ENCODE measurements around the gene DMAC1. TPM values are rescaled to one million over a fixed set of nuclear protein-coding genes. Genes with fewer than 3 reads are reported as not detected.

The DMAC1 gene
- total RNA-seq, 1 donor: 10.6 TPM

GRCh38 chr9:7811677-7812076, 12.1 kb upstream of the DMAC1 start:
- DNase-seq (ENCODE audit: low read depth): no peak
- no peak overlapping the region for H3K4me3 ChIP-seq (ENCODE audit: low read depth, low read length)
- TF ChIP-seq, protein P1, sequence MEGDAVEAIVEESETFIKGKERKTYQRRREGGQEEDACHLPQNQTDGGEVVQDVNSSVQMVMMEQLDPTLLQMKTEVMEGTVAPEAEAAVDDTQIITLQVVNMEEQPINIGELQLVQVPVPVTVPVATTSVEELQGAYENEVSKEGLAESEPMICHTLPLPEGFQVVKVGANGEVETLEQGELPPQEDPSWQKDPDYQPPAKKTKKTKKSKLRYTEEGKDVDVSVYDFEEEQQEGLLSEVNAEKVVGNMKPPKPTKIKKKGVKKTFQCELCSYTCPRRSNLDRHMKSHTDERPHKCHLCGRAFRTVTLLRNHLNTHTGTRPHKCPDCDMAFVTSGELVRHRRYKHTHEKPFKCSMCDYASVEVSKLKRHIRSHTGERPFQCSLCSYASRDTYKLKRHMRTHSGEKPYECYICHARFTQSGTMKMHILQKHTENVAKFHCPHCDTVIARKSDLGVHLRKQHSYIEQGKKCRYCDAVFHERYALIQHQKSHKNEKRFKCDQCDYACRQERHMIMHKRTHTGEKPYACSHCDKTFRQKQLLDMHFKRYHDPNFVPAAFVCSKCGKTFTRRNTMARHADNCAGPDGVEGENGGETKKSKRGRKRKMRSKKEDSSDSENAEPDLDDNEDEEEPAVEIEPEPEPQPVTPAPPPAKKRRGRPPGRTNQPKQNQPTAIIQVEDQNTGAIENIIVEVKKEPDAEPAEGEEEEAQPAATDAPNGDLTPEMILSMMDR (IDR thresholded peaks at IDR 0.05; ENCODE audit: insufficient read depth, low read length): no peak

- TF ChIP-seq, protein P1 (IDR thresholded peaks at IDR 0.05; ENCODE audit: insufficient read depth, low read length): no peak
- no peak overlapping the region for H3K4me3 ChIP-seq (ENCODE audit: low read depth, low read length)
- peak; percentile 19 for DNase-seq (ENCODE audit: low read depth)
These were observed 3.1 kb upstream of the DMAC1 start for GRCh38 chr9:7802666-7803065.

- DNase-seq (ENCODE audit: low read depth): no peak
- peak overlapping the region; percentile 82 for H3K4me3 ChIP-seq (ENCODE audit: low read depth, low read length)
- TF ChIP-seq, protein P1 (IDR thresholded peaks at IDR 0.05; ENCODE audit: insufficient read depth, low read length): no peak
These were observed 337 bp upstream of the DMAC1 start for GRCh38 chr9:7799944-7800285.

- TF ChIP-seq, protein P1 (IDR thresholded peaks at IDR 0.05; ENCODE audit: insufficient read depth, low read length): no peak
- no peak for DNase-seq (ENCODE audit: low read depth)
- H3K4me3 ChIP-seq (ENCODE audit: low read depth, low read length): no peak overlapping the region
These were observed 5.4 kb downstream of the DMAC1 start for GRCh38 chr9:7794196-7794595.

DNA sequence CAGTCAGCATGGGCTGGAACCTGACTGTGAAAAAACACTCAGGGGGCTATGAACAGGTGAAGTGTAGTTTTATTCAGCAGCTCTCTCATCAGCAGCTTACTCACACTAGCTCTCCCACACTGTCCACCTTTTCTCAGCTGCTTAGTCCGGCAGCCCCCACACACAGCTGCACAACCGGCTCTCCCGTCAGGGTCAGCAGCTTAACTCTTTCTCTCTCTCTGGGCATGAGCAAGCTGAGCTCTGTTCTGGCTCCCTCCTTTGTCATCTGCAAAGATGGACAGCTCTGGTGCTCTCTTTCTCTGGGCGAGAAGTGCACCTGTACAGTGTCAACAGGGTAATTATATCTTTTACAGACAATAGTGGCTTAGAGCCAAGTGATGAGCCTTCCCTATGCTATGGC, 8.2 kb downstream of the DMAC1 start:
- no peak for DNase-seq (ENCODE audit: low read depth)
- TF ChIP-seq, protein P1 (IDR thresholded peaks at IDR 0.05; ENCODE audit: insufficient read depth, low read length): no peak
- H3K4me3 ChIP-seq (ENCODE audit: low read depth, low read length): no peak overlapping the region

DNA sequence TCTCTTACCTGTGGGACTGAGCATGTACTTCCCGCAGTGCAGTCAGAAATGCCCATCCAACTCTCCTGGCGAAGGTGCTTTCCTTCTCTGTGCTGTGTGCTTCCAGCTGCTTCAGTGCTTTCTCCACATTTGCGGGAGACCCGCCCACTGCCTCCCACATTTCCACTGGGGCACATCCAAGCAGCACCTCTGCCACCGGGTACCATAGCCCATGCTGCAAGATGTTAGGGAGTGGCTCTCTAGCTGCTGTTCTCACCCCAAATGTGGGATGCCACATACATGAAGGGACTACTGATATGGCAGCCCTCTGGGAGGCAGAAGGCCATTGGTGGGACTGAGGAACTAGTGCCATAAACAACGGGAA, 8.8 kb downstream of the DMAC1 start:
- H3K4me3 ChIP-seq (ENCODE audit: low read depth, low read length): no peak overlapping the region
- TF ChIP-seq, protein P1 (IDR thresholded peaks at IDR 0.05; ENCODE audit: insufficient read depth, low read length): no peak
- no peak for DNase-seq (ENCODE audit: low read depth)

- no peak for DNase-seq (ENCODE audit: low read depth)
- TF ChIP-seq, protein P1 (IDR thresholded peaks at IDR 0.05; ENCODE audit: insufficient read depth, low read length): no peak
- H3K4me3 ChIP-seq (ENCODE audit: low read depth, low read length): no peak overlapping the region
These were observed 9.4 kb downstream of the DMAC1 start for GRCh38 chr9:7790022-7790818.
